LNCAP (cell line): ENCODE measurements around the gene HSFX2.
"Not testable (repeated sequence)": the region's sequence is repeated elsewhere in the genome, so short reads cannot be mapped to it uniquely, and the experiment has no call there.

ENCODE experiments used
- CTCF ChIP-seq: fragments of 450-650 bp; IDR thresholded peaks from 2 replicates; pipeline ENCODE4 v1.5.1; 2017; ENCODE audit warnings: mild to moderate bottlenecking

Gene HSFX2

GRCh38 chrX:149610511-149610910 lies 15.4 kb upstream of the HSFX2 start:
- TF ChIP-seq CTCF, result no peak

- TF ChIP-seq CTCF, result no peak
Observed at GRCh38 chrX:149607699-149608098, 12.6 kb upstream of the HSFX2 start.

DNA sequence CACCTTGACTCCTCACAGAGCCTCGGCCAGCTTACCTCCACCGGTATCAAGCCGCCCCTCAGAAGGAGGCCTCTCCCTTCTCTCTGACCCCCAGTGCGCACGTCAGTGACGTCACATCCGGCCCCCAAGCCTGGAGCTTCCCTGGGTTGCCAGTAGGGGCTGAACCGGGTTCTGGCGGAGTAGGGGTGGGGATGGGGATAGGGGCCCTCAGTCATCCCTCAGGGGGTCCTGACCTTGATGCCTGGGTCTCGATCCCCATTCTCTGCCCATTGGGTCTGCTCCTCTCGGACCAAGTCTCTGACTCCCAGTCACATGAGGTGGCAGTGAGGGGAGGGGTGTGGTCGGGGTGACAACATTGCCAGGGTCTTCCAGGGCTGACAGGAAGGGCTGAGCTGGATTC lies 7.8 kb downstream of the HSFX2 start, which contains the start of gene MAGEA9B:
Gene MAGEA9B, minus strand, starts transcription at position 101 of the 400 bp plus-strand sequence. CDS start 4,280 bp downstream, outside the sequence.
- not testable (repeated sequence) for TF ChIP-seq CTCF

GRCh38 chrX:149572743-149573142 lies 22.4 kb downstream of the HSFX2 start:
- no peak for TF ChIP-seq CTCF

- TF ChIP-seq CTCF, result no peak
Observed at GRCh38 chrX:149571770-149572169, 23.3 kb downstream of the HSFX2 start.

DNA sequence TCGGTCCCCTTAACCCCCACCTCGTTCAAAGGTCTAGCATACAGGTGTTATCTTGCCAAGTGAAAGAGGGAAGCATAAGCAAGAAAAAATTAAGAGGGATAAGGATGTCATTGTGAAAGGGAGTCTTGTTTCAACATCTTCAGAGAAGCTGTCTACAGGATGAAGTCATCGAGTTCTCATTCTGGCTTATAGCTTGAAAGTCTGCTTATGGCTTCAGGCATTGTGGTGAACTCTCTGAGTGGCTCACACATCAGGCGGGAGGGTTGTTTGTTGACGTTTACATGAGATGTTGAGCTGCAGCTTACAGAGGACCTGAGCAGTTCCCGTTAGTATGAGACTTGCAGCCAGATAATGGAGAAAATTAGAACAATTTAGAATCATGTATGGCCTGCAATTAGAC lies 24.4 kb downstream of the HSFX2 start:
- TF ChIP-seq CTCF, result no peak

- no peak for TF ChIP-seq CTCF
Observed at GRCh38 chrX:149569770-149570169, 25.3 kb downstream of the HSFX2 start.

GRCh38 chrX:149568701-149569296 lies 26.3 kb downstream of the HSFX2 start:
- no peak for TF ChIP-seq CTCF
